GM19324 (cell line): ENCODE results near the gene SLC22A17.

Source experiments
- ATAC-seq: cut with Tn5 transposase; IDR thresholded peaks from one replicate; pipeline ENCODE4 v1.9.1; 2021; ENCODE audit warnings: mild to moderate bottlenecking, moderate library complexity; ENCODE audit not compliant: unreplicated experiment, low FRiP score

Gene SLC22A17

GRCh38 chr14:23319746-23320583, 32.7 kb downstream of the SLC22A17 start:
- ATAC-seq: no peak

GRCh38 chr14:23316300-23316699, 36.4 kb downstream of the SLC22A17 start:
- no peak for ATAC-seq

- ATAC-seq: no peak
Observed at GRCh38 chr14:23310546-23310945, 42.1 kb downstream of the SLC22A17 start.

GRCh38 chr14:23308721-23309445, 43.8 kb downstream of the SLC22A17 start:
- no peak for ATAC-seq

- no peak for ATAC-seq
Observed at GRCh38 chr14:23307687-23308644, 44.7 kb downstream of the SLC22A17 start.

DNA sequence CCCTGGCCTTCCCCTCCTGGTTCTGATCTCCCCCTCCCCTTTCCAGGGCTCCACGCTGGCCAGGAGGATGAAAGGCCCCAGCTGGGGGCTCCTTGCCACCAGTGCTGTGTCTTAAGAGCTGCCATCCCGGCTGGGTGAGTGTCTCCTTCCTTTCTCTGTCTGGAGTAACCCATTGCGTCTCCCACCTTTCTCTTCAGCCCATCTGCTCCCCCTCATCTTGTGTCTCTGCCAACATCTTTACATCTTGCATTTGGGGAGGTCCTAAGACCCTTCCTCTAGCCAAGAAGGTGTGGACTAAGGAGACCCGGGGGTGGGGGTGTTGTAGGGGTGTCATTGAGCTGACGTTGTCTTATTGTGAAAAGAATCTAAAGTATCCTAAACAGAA, 45.5 kb downstream of the SLC22A17 start:
- ATAC-seq: no peak

DNA sequence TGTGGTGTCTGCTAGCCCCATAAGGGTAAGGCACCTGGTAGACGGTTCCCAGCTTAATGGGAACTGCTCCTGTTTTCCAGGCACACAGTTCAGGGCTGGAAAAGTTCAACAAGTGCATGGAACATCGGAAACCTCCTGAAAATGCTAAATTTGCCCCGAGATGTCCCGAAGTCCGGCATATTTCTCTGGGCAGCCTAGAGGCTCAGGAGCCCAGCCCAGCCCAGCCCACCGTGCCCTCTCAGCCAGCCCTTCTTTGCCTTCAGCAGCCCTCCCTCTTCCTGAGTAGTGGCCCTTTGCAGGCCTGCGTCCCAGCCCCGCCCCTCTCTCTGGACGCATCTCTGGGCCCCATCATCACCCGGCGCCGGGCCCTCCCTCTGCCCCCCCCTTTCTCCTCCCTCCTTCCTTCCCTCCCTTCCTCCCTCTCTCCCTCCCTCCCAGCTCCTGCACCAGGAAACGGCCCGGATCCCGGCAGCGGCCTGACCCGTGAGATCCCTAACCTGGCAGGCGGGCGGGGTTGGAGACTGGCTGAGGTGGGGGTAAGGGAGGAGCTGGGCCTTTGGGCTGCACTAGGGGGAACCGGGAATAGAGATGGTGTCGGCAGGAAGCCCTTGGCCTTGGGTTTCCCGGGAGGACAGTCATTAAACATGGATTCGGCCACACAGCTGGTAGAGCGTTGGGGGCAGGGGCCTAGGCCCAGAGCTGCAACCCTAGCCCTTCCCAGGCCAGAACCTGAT, 46.1 kb downstream of the SLC22A17 start, which contains the start of gene BCL2L2:
Gene BCL2L2, plus strand, starts transcription at position 422 of the 734 bp plus-strand sequence. CDS start 935 bp downstream, outside the sequence.
- ATAC-seq: no peak

DNA sequence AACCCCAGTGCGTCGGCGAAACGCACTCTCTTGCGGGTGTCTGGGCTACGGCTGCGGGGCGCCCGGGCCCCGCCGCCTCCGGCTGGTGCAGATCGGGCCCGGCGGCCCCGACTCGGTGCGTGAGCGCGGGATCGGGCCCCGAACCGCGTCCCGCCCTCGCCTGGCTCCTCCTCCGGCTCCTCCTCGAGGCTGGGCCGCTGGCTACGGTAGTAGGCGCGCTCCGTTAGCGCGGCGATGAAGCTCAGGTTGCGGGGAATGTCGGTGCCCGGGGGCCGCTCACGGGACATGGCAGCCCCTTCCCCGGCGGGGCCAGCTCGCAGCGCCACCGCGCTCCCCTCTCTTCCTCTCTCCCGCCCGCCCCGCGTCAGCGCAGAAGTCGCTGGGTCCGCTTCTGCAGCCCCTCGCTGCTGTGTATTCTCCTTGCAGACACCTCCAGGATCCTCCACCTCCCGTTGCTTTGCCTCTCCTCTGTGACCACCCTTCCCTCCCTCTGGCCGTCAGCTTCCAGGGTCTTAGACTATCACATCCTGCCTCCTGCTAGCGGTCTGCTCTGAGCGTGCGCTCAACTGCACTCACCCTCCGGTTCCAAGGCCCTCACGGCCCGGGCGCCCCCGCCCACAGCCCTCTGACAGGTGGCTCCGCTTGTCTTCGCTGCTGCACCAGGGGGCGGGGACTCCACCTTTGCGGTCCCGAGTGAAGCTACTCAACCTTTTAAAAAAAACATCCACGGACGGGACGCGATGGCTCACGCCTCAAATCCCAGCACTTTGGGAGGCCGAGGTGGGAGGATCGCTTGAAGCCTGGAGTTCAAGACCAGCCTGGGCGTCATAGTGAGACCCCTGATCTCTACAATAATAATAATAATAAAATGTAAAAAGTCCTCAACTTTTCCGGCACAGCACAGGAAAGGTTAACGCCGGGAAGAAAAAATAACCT, 50.1 kb downstream of the SLC22A17 start, which contains the start of gene PPP1R3E:
Gene PPP1R3E, minus strand, starts transcription at position 570 of the 936 bp plus-strand sequence. Its CDS starts 283 bp downstream, at position 287.
- peak; percentile 28 for ATAC-seq

GRCh38 chr14:23301969-23302289, 50.8 kb downstream of the SLC22A17 start:
- ATAC-seq: no peak

- ATAC-seq: peak; percentile 87
Observed at GRCh38 chr14:23301288-23301968, 51.3 kb downstream of the SLC22A17 start.

DNA sequence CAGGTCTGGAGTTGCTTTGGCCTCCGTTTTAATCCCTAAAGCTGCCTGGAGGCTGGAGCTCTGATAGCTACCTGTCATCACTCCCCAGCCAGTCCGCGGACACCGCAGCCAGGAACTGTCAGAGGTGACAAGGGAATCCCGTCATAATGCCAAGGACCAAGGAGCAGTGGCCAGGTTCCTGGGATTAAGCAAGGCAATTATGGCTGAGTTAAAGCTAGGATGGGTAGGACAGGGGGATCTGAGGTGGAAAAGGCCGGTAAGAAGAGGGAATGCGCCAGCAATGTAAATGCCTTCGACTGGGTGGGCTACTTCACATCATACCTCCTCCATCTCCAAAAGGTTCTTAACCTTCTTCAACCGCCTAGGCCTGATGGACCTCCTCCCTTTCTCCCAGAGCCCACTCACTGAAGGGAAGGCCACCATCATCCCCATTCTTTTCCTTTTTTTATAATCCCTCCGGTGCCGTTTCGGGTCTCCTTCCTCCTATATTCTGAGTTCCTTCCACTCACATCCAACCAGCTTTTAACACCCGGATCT, 51.9 kb downstream of the SLC22A17 start:
- ATAC-seq: no peak

DNA sequence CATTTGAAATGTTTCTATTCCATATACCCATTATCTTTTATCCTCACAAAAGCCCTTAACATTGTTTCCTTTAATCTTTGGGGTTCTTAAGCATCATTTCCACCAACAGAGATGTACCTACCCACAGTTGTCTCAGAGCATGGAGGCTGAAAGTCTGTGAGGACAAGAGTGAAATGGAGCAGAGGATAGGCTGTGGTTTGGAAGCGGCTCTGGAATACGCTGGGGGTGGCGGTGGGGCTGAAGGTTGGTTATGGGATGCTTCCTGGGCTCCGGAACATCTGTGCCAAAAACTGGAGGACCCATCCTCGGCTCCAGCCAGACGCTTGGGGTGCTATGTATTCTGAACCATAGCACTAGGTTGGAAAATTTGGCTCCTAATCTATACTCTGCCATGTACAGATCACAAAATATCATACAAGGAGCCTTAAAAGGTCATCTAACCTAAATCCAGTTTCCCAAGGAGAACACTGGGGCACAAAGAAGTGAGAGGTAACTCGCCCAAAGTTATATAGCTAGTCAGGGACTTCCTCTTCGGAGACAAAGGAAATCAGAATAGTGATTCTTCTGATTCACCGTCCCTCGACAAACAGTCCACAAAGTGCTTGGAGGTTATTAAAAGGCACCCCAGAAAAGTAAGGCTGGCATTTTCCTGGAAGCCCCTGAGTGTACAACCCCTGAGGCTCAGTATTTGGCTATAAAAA, 52.6 kb downstream of the SLC22A17 start:
- ATAC-seq: no peak

- no peak for ATAC-seq
Observed at GRCh38 chr14:23299211-23299957, 53.3 kb downstream of the SLC22A17 start.

DNA sequence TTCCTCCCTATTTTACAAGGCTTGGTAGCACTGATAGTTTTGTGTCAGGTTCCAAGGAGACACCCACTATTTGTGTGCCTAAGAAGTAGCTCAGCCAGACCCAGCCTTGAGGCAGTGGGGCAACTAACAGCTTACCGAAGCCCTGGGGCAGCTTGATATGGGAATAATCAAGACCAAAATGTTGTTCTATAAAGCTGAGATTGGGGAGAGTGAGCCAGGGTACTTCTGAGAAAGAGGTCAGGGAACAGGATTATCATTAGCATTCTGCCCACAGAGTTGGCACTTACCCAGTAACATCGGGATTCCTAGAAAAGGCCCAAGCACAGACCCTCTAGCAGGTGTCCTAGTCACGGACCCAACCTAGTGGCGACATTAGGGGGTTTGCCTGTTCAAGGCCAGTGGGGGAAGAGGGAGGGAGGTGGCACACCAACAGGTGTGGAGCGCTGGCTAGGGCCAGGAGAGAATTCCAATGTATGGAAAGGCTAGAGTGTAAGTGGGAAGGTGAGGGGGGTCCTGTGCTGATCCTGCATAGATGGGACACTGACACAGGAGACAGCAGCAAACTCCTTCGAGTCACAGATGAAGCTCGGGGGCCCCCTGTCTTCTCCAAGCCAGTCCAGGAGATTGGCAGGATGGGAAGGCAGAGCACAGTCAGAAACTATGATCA, 54.9 kb downstream of the SLC22A17 start:
- no peak for ATAC-seq

- ATAC-seq: no peak
Observed at GRCh38 chr14:23297096-23297495, 55.6 kb downstream of the SLC22A17 start.
